ENCODE measurements around the gene SPAAR.
A peak's percentile ranks its signal among the peaks of the same experiment; 100 is the strongest.
"Not testable (repeated sequence)": the region's sequence is repeated elsewhere in the genome, so short reads cannot be mapped to it uniquely, and the experiment has no call there.

Gene SPAAR, protein sequence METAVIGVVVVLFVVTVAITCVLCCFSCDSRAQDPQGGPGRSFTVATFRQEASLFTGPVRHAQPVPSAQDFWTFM

GRCh38 chr9:35909274-35909673, at the start of gene SPAAR:
SPAAR (plus strand) TSS chr9:35909490; CDS start chr9:35910464, 974 bp downstream.
- no peak for DNase-seq

GRCh38 chr9:35859990-35860339, 49.3 kb upstream of the SPAAR start:
- DNase-seq: no peak

- DNase-seq: no peak
Measured at GRCh38 chr9:35861161-35861897, 48.0 kb upstream of the SPAAR start.

- DNase-seq: no peak
Measured at GRCh38 chr9:35862328-35862727, 47.0 kb upstream of the SPAAR start.

DNA sequence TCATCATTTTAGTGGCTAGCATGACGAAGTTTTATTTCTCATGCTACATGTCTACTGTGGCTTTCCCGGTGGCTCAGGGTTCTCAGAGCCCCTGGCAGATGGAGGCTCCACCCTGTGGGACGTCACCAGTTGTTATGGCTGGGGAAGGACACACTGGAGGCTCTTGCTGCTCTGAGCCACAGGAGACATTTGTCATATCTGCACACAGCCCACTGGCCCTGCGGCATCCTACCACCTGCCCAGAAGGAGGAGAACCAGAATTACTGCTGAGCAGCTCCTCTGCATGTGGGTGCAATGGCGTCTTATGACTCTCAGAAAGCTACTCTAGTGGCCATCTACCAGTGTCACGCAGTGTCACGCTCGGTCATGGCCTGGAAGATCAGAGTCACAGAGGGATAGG, 45.7 kb upstream of the SPAAR start:
- no peak for DNase-seq

- DNase-seq: no peak
Measured at GRCh38 chr9:35864695-35865255, 44.5 kb upstream of the SPAAR start.

GRCh38 chr9:35867538-35867937, 41.8 kb upstream of the SPAAR start:
- no peak for DNase-seq

DNA sequence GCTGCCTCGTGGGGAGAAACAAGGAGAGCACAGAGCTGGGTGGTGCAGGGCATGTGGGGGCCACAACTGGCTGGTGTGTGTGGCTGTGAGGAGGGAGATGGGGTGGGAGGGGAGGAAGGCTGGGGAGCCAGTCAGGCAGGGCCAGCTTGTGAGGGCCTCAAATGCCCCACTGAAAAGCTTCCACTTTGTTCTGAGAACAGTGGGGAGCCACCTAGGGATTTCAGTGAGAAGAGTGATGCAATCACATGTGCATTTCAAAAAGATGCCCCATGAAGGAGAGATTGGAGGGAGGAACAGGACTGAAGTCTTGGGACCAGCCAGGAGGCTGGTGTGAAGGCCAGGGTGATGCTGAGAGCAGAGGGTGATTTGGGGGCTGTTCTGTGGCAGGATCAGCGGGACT, 40.4 kb upstream of the SPAAR start:
- no peak for DNase-seq

- no peak for DNase-seq
Measured at GRCh38 chr9:35869621-35870216, 39.6 kb upstream of the SPAAR start.

GRCh38 chr9:35870351-35870923, 38.9 kb upstream of the SPAAR start, which contains the start of gene OR13J1:
OR13J1 (minus strand) TSS chr9:35870401; CDS start chr9:35870401, 0 bp downstream.
- no peak for DNase-seq

DNA sequence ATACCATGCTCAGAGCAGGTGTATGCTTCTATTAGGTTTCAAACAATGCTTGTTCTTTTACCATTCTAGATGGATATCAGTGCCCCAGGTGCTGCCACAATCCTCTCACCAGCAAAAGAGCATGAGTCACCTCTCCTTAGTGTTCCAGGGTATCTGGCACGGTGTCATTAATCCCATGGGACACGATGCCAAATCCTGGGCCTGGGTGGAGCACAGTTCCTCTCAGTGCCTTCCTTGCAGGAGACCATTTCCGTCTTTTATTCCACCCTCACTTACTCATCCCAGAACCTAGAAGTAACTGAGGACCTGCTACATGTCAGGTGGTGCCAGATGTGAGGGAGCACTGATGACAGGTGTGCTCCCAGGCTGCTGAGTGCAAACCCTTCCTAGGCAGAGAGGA, 37.7 kb upstream of the SPAAR start:
- no peak for DNase-seq

DNA sequence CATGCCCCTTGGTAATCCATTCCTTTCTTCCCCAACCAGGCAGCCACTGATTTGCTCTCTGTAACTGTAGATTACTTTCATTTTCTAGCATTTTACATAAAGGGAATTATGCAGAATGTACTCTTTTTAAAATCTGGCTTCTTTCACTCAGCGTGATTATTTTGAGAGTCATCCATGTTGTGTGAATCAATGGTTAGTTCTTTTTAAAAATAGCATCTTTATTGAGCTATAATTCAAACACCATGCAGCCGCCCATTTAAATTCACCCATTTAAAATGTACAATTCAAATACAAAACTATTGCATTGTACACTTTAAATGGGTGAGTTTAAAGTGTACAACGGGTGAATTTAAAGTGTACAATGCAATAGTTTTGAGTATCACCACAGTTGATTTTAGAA, 36.8 kb upstream of the SPAAR start:
- no peak for DNase-seq

DNA sequence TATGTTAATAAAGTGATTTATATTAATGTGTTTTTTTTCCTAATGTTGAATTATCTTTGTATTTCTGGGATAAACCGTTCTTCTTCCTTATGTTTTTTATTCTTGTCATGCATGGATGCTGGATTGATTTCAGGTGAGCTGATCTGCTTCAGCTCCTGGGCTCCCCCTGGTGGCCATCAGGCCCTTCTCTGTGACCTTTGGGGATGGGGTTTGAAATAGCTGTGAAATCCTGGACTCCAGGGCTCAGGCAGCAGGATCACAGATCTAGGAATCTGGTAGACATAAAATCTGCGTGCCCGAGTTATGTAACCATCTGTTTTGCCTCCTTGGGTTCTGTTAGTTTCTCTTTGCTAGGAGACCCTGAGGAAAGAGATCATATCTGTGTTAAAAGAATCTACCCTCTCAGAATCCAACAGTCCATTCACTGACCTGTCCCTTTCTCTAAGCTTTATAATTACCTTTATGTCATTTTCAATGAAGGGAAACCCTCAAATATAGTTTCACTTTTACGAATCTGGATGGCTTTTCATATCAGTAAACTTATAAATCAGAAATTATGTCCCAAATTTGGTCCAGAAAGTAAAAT, 26.9 kb upstream of the SPAAR start:
- peak; percentile 64 to 79 (median 74) for DNase-seq

- DNase-seq: no peak
Measured at GRCh38 chr9:35882996-35883395, 26.3 kb upstream of the SPAAR start.

DNA sequence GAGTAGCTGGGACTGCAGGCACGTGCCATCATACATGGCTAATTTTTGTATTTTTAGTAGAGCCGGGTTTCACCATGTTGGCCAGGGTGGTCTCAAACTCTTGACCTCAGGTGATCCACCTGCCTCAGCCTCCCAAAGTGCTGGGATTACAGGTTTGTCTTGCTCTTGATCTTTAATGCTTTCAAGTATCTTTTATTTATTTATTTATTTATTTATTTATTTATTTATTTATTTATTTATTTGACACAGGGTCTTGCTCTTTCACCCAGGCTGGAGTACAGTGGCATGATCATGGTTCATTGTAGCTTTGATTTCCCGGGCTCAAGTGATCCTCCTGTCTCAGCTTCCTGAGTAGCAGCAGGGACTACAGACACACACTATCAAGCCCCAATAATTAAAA, 24.4 kb upstream of the SPAAR start:
- not testable (repeated sequence) for DNase-seq

- no peak for DNase-seq
Measured at GRCh38 chr9:35891646-35892045, 17.6 kb upstream of the SPAAR start.

- no peak for DNase-seq
Measured at GRCh38 chr9:35892051-35892450, 17.2 kb upstream of the SPAAR start.

DNA sequence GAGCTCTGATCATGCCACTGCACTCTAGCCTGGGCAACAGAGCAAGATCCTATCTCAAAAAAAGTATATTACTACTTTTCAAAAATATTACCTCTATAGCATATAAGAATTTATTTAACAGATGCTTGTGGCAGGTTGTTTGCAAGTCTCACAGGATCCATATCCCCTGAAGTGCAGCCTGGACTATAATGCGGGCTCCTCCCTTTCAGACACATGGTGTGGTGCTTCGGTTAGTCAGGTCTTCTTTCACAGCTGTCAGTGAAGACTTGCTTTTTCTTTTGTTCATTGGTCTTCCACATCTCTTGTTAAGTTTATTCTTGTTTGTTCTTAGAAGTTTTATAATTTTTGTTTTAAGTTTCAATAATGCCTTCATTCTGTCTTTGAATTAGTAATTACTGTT, 12.7 kb upstream of the SPAAR start:
- DNase-seq: no peak

GRCh38 chr9:35897376-35898099, 11.8 kb upstream of the SPAAR start:
- not testable (repeated sequence) for DNase-seq

DNA sequence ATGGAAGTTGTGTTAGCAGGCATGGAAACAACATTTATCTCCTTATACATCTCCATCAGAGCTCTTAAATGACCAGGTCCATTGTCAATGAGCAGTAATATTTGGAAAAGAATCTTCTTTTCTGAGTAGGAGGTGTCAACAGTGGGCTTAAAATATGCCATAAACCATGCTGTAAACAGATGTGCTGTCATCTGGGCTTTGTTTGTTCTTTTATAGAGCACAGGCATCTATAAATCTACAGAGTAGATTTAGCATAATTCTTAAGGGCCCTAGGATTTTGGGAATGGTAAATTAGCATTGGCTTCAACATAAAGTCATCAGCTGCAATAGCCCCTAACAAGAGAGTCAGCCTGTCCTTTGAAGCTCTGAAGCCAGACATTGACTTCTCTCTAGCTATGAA, 11.0 kb upstream of the SPAAR start:
- DNase-seq: no peak

DNA sequence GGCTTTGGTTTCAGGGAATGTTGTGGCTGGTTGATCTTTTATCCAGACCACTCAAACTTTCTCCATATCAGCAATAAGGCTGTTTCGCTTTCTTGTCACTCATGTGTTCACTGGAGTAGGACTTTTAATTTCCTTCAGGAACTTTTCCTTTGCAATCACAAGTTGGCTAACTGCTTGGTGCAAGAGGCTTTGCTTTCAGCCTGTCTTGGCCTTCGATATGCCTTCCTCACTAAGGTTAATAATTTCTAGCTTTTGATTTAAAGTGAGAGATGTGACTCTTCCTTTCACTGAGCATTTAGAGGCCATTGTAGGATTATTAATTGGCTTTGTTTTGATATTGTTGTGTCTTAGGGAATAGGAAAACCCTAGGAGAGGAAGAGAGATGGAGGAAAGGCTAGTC, 10.3 kb upstream of the SPAAR start:
- DNase-seq: no peak

- DNase-seq: no peak
Measured at GRCh38 chr9:35903049-35903448, 6.2 kb upstream of the SPAAR start.

- no peak for DNase-seq
Measured at GRCh38 chr9:35904338-35904737, 5.0 kb upstream of the SPAAR start.

Measured in activated CD4-positive, CD25-positive, alpha-beta regulatory T cell (primary cell).